Embryonic facial prominence (tissue), 1 donor: ENCODE measurements around the gene SENP6.
"Not testable (repeated sequence)": the region's sequence is repeated elsewhere in the genome, so short reads cannot be mapped to it uniquely, and the experiment has no call there.

Source experiments
- DNase-seq: peaks from one replicate; pipeline ENCODE4 v3.0.0-alpha.2; 2016; ENCODE audit errors: extremely low spot score

Gene SENP6

DNA sequence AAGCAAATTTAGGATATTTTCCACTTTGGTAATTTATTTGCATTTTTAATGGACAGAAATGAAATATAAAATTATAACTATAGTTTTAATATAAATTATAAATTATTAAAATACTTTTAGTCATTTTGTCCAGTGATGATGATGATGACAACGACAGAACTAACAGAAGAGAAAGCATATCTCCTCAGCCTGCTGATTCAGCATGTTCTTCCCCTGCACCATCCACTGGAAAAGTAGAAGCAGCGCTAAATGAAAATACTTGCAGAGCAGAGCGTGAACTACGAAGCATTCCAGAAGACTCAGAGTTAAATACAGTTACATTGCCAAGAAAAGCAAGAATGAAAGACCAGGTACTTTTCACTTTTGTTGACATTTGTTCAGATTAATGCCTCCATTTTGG is 64.9 kb downstream of the SENP6 start:
- no peak for DNase-seq

DNA sequence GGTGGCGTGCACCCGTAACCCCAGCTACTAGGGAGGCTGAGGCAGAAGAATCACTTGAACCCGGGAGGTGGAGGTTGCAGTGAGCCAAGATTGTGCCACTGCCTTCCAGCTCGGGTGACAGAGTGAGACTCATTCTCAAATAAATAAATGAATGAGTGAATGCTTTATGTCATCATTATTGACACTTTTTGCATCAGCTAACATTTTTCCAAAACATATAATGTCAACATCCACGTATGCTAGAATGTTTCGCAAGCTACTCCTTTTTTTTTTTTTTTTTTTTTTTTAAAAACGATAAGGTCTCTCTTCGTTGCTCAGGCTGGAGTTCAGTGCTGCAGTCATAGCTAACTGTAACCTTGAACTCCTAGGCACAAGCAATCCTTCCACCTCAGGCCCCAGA is 72.2 kb downstream of the SENP6 start:
- no peak for DNase-seq

DNA sequence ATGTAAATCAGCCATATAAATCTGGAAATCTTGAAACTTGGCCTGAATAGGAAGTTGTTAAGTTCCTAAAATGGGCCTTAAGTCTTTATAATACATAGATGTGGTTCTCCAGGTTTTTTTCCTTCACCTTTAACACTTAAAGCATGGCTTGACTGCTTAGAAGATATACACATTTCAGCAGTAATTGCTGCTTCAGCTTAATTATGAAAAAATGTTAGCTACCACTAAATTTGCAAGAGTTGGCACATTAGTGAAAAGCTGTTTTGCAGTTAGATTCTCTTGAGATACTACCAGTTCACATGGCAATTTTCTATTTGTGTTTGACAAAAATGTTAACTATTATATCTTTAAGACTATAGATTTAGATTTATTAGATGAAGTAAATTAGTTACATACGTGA is 74.7 kb downstream of the SENP6 start:
- no peak for DNase-seq

DNA sequence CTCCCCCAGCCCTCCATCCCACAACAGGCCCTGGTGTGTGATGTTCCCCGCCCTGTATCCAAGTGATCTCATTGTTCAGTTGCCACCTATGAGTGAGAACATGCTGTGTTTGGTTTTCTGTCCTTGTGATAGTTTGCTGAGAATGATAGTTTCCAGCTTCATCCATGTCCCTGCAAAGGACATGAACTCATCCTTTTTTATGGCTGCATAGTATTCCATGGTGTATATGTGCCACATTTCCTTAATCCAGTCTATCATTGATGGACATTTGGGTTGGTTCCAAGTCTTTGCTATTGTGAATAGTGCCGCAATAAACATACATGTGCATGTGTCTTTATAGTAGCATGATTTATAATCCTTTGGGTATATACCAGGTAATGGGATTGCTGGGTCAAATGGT is 80.9 kb downstream of the SENP6 start:
- not testable (repeated sequence) for DNase-seq

DNA sequence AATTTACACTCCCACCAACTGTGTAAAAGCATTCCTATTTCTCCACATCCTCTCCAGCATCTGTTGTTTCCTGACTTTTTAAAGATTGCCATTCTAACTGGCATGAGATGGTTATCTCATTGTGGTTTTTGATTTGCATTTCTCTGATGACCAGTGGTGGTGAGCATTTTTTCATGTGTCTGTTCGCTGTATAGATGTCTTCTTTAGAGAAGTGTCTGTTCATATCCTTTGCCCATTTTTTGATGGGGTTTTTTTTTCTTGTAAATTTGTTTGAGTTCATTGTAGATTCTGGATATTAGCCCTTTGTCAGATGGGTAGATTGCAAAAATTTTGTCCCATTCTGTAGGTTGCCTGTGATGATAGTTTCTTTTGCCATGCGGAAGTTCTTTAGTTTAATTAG is 81.3 kb downstream of the SENP6 start:
- DNase-seq, result not testable (repeated sequence)

DNA sequence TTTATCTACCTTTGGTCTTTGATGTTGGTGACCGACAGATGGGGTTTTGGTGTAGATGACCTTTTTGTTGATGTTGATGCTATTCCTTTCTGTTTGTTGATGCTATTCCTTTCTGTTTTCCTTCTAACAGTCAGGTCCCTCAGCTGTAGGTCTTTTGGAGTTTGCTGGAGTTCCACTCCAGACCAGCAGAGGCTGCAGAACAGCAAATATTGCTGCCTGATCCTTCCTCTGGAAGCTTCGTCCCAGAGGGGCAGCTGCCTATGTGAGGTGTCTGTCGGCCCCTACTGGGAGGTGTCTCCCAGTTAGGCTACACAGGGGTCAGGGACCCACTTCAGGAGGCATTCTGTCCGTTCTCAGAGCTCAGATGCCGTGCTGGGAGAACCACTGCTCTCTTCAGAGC is 85.9 kb downstream of the SENP6 start:
- DNase-seq, result not testable (repeated sequence)

DNA sequence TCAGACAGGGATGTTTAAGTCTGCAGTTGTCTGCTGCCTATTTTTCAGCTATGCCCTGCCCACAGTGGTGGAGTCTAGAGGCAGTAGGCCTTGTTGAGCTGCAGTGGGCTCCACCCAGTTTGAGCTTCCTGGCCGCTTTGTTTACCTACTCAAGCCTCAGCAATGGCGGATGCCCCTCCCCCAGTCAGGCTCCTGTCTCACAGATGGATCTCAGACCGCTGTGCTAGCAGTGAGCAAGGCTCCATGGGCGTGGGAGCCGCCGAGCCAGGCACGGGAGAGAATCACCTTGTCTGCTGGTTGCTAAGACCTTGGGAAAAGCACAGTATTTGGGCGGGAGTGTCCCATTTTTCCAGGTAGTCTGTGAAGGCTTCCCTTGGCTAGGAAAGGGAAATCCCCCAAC is 86.3 kb downstream of the SENP6 start:
- DNase-seq, result not testable (repeated sequence)

DNA sequence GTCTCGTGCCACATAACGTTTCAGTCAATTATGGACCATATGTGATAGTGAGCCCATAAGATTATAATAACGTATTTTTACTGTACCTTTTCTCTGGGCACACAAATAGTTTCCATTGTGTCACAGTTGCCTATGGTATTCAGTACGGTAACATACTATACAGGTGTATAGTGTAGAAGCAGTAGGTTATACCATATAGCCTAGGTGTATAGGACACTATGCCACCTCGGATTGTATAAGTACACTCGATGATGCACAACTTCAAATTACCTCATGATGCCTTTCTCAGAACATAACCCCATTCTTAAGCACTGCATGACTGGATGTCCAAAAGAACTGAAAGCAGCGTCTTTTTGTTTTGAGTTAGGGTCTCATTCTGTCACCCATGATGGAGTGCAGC is 87.9 kb downstream of the SENP6 start:
- no peak for DNase-seq

DNA sequence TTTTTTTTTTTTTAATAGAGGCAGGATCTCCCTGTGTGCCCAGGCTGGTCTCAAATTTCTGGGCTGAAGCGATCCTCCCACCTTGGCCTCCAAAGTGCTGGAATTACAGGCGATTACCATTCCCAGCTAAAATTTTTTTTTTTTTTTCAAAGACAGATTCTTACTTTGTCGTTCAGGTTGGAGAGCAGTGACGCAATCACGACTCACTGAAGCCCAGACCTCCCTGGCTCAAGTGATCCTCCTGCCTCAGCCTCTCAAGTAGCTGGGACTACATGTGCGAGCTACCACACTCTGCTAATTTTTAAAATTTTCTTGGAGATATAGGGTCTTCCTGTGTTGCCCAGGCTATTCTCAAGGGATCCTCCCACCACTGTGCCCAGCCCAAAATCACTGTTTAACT is 89.3 kb downstream of the SENP6 start:
- DNase-seq, result no peak

DNA sequence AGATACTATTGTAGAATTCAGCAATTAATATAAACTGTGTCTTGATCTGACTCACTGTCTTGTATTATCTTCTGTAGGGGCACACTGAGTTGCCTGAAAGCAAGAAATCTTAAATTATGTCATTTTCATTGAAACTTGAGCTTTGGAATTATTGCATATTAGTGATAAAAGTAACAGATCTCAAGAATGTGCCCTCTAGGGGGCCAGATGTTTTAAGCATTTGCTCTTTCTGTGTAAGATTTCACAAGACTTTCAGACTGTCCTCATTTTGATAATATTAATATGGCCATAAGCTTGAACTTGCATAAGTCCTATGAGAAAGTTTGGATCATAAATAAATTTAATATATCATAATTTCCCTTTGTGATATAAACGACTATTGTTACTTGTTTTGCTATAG is 91.9 kb downstream of the SENP6 start:
- no peak for DNase-seq

DNA sequence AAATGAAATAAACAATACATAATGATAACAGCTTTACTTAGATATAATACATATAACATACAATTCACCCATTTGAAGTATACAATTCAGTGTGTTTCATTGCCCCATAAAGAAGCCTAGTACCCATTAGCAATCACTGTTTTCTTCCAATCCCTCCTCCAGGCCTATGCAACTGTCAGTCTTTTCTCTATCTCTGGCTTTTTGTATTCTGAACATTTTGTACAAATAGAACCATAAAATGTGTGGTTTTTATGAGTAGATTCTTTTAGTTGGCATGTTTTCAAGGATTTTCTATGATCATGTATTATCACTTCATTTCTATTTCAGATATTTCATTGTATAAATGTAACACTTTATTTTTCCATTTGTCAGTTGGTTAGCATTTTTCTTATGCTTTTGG is 92.7 kb downstream of the SENP6 start:
- no peak for DNase-seq

DNA sequence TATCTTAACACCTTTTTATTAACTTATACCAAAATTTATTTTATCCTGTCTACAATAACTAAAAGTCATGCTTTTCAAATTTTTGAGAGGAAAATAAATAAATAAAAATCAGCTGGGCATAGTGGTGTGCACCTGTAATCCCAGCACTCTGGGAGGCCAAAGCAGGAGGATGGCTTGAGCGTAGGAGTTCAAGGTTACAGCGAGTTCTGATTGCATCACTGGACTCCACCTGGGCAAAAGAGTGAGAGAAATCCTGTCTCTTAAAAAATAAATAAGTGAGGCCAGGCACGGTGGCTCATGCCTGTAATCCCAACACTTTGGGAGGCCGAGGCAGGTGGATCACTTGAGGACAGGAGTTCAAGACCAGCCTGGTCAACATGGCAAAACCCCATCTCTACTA is 106.7 kb downstream of the SENP6 start:
- DNase-seq, result not testable (repeated sequence)

DNA sequence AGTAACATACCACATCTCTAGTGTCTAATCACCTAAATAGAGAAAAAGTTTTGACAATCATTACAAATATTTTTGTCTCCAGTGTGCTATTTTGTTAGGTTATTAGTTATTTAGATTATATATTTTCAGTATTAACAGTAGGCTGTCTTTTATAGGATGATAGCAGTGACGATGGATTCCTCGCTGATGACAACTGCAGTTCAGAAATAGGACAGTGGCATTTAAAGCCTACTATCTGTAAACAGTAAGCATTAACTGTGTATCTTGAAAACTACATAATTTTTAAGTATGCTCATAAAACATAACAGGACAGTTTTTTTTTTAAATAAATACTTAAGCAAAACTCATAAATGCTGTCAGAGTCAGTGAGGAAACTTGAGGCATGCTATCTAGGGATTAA is 109.5 kb downstream of the SENP6 start:
- no peak for DNase-seq

DNA sequence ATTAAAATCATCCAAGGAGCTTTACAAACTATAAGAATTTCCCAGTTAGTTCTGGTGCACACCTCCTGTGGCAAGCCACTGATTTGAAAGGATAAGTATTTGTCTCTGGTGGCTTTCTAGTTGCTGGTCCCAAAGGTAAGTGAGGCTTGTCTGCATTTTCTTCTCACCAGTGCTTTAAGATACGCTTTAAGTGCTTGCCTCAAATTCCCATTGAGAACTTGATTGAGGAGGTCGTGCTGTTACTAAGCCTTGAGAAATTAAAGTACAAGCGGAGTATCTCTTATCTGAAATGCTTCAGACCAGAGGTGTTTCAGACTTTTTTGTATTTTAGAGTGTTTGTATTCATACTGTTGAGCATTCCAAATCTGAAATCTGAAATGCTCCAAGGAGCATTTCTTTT is 117.5 kb downstream of the SENP6 start:
- DNase-seq, result no peak

DNA sequence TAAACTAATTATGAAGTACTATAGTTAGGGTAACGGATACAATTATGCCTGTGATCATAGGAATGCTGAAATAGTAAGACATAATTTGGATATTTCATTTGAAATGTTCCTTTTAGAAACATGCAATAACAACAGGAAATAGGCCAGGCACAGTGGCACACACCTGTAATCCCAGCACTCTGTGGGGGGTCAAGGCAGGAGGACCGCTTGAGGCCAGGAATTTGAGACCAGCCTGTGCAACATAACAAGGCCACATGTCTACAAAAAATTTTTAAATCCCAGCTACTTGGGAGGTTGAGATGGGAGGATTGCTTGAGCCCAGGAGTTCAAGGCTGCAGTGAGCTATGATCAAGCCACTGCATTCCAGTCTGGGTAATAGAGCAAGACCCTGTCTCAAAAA is 121.7 kb downstream of the SENP6 start:
- DNase-seq, result no peak

DNA sequence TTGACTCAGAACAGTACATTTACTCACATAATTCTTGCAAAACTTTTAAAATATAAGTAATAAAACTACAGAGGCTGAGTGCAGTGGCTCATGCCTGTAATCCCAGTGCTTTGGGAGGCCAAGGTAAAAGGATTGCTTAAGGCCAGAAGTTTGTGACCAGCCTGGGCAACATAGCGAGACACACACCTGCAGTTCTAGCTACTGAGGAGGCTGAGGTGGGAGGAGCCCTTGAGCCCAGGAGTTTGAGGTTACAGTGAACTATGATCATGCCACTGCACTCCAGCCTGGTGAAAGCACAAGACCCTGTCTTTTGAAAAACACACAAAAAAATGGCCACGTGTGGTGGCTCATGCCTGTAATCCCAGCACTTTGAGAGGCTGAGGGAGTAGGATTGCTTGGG is 125.5 kb downstream of the SENP6 start:
- DNase-seq, result no peak

DNA sequence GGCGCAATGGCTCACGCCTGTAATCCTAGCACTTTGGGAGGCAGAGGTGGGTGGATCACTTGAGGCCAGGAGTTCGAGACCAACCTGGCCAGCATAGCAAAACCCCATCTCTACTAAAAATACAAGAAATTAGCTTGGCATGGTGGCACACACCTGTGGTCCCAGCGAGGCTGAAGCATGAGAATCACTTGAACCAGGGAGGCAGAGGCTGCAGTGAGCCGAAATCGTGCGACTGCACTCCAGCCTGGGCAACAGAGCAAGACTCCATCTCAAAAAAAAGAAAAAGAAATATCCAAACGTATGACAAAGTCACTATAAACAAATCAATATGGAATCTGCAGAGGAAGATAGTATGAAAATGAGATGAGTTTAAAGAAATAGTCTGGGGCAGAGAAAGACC is 129.3 kb downstream of the SENP6 start:
- DNase-seq, result not testable (repeated sequence)

DNA sequence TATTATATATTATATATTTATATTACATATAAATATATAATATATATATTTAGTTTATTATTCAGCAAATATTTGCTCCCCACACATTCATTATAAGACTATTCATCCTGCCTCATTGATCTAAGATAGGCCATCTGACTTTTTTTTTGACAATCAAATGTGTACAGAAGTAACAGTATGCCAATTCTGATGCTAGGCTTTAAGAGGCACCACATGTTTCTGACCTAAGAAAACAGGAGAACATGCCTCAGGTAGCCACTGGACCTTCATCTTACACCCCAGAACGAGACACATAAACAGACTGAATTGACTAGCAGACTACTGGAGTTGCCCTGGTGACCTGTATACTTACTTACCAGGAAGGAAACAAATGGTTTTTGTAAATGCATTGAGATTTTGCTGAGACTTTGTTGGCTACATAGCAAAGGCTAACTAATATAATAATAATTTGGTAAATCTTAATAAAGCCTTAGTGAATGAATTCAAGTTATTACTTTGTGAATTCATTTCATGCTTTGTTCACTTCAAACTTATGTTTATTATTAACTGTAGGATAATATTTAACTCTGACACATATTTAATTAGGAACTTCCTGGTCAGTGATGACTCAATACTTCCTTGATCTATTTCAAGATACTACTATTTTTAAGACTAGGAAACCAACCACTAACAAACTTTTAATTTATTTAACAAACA is 134.0 kb downstream of the SENP6 start:
- DNase-seq, result no peak

DNA sequence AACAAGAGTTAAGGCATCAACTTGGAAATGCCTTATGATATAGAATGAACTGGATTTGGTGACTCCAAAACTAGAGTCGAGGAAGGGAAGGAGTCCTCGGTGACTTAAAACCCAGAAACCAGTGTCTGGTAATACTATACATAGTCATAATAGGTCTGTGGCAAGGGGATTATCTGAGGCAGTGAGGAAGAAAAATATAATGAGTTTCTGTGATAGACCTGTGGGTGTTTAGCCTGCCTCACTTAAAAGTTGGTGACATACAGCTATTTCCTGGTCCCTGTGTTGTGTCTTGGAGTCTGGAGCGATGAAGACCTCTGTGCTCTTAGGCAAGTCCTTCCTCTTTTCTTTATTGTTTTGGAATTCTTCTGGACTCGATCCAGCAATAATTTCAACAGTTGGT is 142.3 kb downstream of the SENP6 start:
- no peak for DNase-seq

DNA sequence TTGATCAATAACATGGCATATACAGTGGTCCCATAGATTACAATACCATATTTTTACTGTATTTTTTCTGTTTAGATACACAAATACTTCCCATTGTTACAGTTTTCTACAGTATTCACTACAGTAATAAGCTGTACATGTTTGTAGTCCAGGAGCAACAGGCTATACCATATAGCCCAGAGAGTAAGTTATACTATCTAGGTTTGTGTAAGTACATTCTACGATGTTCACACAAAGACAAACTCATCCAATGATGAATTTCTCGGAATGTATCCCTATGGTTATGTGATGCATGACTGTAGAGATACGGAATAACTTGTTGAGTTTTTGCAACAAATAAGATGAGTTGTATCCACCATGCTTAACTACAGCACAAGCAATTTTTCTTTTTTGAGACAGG is 143.7 kb downstream of the SENP6 start:
- DNase-seq, result no peak

DNA sequence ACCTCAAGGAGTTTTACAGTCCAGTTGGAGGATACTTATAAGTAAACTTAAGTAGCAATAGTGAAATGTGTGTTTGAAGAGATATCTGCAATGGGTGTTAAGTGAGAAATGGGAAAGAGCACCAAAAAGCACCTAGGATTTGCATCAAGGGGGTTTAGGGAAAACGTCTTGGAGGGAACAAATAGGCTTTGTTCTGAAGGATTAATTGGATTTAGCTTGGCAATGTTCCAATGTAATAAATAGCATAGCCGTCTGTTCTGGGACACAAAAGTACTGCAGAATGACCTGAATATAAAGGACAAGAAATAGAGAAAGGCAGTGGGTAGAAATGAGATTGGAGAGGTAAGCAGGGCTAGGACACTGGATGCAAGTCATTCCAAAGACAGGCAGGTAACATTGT is 144.5 kb downstream of the SENP6 start:
- DNase-seq, result no peak

DNA sequence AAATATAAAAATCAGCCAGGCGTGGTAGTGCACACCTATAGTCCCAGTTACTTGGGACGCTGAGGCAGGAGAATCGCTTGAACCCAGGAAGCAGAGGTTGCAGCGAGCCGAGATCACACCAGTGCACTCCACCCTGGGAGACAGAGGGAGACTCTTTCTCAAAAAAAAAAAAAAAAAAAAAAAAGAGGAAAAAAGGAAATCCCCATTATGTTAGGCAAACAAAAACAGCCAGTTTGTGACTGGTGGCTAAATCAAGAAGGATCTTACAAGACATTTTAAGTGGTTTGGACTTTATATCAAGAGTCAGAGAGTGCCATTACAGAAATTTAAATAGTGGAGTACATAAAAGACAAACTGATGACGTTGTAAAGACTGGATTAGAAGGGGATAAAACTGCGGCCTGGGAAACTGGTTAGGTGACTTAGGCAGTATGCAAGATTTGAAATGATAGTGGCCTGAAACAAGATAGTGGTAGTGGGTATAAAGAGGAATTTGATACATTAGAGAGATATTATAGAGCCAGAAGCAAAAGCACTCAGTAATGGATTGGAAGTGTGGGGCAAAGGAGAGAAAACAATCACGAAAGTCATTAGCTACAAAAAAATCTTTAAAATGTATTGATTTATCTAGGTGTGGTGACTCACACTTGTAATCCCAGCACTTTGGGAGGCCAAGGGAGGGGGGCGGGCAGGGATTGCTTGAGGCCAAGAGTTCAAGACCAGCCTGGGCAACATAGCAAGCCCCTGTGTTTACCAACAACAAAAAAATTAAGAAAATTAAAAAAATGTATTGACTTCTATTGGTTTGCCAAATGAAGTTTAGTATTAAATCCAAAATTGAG is 145.7 kb downstream of the SENP6 start:
- DNase-seq, result no peak

DNA sequence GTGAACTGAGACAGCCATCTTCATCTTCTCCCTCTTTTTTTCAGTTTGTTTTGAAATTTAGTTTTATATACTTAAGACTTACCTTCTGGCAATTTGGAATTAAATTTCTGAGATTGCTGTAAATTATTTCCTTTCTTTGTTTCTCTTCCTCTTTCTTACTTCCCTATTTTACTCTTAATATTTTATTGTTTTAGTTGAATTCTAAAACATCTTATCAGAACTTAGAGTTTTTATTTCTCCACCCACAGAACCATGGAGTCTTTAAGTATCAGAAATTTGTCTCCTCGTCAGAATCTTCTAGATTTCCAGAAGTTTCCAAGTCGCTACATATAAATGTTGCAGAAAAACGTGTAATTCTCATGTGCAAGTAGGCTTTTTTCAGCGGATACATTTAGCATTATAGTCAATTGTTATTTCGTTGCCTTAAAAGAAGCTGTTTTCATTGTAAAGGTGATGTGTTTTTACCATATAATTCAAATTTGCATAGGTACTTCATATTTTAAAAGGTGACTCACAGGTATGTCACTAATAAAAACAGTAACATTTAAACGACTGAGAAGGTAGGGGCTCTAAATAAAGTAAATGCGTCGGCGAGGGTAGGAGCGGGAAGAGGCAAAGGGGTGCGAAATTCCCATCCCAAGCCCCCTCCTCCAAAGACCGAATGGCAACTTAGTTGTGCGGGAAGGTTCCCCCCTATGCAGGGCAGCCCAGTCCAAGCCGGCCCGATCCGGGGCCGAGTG is 146.5 kb downstream of the SENP6 start:
- DNase-seq, result no peak
